IMR-90 (cell line): ENCODE measurements around the gene UPF1. TPM values are rescaled to one million over a fixed set of nuclear protein-coding genes. Genes with fewer than 3 reads are reported as not detected.

Source experiments
- ATAC-seq: fragments of 200-7000 bp; cut with Tn5 transposase; 2 replicates; pipeline ENCODE4 v1.9.1; 2020; ENCODE audit warnings: low read depth, mild to moderate bottlenecking, moderate library complexity
- BruUV-seq: library from RNA; stranded (reverse); fragments of 400-500 nt; replicated peaks from 2 replicates; lab custom pipeline; 2021; lab: Mats Ljungman, UMichigan
- CTCF ChIA-PET: fragments of 300-600 bp; formaldehyde crosslinking; extraction: SDS; loops from one replicate; lab custom pipeline; 2021; ENCODE audit warnings: antibody characterized with exemption; lab: Yijun Ruan, JAX
- POLR2A ChIA-PET: fragments of 300-600 bp; sonication (Branson Sonifier 250); formaldehyde crosslinking; loops from one replicate; lab custom pipeline; 2022; ENCODE audit warnings: antibody characterized with exemption; ENCODE audit not compliant: unreplicated experiment; lab: Charles Lee
- DNase-seq: peaks from one replicate; pipeline ENCODE4 v3.0.0; 2013
- H2AFZ ChIP-seq: replicated peaks from 2 replicates; pipeline ENCODE3; 2013; ENCODE audit warnings: low read length, mild to moderate bottlenecking; ENCODE audit not compliant: poor library complexity
- H2AK5ac ChIP-seq: 2 replicates; pipeline ENCODE4 v1.6.1; 2013; ENCODE audit warnings: low read depth, low read length, inconsistent platforms
- H2AK9ac ChIP-seq: replicated peaks from 2 replicates; pipeline ENCODE3; 2013; ENCODE audit warnings: mild to moderate bottlenecking, low read depth, low read length, moderate library complexity; ENCODE audit not compliant: poor library complexity
- H2BK120ac ChIP-seq: 2 replicates; pipeline ENCODE4 v1.6.1; 2013; ENCODE audit warnings: low read depth, low read length, inconsistent platforms
- H2BK15ac ChIP-seq: 3 replicates; pipeline ENCODE4 v1.6.1; 2013; ENCODE audit warnings: low read depth, low read length, inconsistent platforms
- H2BK20ac ChIP-seq: 2 replicates; pipeline ENCODE4 v1.6.1; 2013; ENCODE audit warnings: low read depth, mild to moderate bottlenecking, inconsistent platforms, low read length, moderate library complexity
- H2BK5ac ChIP-seq: 2 replicates; pipeline ENCODE4 v1.6.1; 2013; ENCODE audit warnings: mild to moderate bottlenecking, low read depth, low read length, inconsistent platforms; ENCODE audit not compliant: poor library complexity, severe bottlenecking
- H3K14ac ChIP-seq: replicated peaks from 2 replicates; pipeline ENCODE4 v1.6.1; 2013; ENCODE audit warnings: low read depth, low read length, inconsistent platforms
- H3K18ac ChIP-seq: 2 replicates; pipeline ENCODE4 v1.6.1; 2013; ENCODE audit warnings: low read depth, low read length, control low read depth
- H3K23ac ChIP-seq: 2 replicates; pipeline ENCODE4 v1.6.1; 2013; ENCODE audit warnings: low read depth, low read length, inconsistent platforms
- H3K27ac ChIP-seq: 2 replicates; pipeline ENCODE4 v1.5.1; 2013; ENCODE audit warnings: mild to moderate bottlenecking, control low read depth, low read length; ENCODE audit not compliant: insufficient read depth
- H3K27me3 ChIP-seq: 2 replicates; pipeline ENCODE4 v1.6.1; 2013; ENCODE audit warnings: low read length; ENCODE audit not compliant: control insufficient read depth, insufficient read depth
- H3K36me3 ChIP-seq: 2 replicates; pipeline ENCODE4 v1.6.1; 2013; ENCODE audit warnings: low read length, mixed read lengths; ENCODE audit not compliant: control insufficient read depth, insufficient read depth
- H3K4ac ChIP-seq: 2 replicates; pipeline ENCODE4 v1.6.1; 2013; ENCODE audit warnings: low read depth, low read length, inconsistent platforms
- H3K4me1 ChIP-seq: 2 replicates; pipeline ENCODE4 v1.6.1; 2013; ENCODE audit warnings: low read length, mixed read lengths; ENCODE audit not compliant: control insufficient read depth, insufficient read depth
- H3K4me2 ChIP-seq: 2 replicates; pipeline ENCODE4 v1.6.1; 2013; ENCODE audit warnings: low read depth, mild to moderate bottlenecking, control low read depth, low read length, moderate library complexity
- H3K4me3 ChIP-seq: 2 replicates; pipeline ENCODE4 v1.5.1; 2013; ENCODE audit warnings: low read depth, mild to moderate bottlenecking, control low read depth, low read length, moderate library complexity; ENCODE audit not compliant: insufficient read depth
- H3K56ac ChIP-seq: 2 replicates; pipeline ENCODE4 v1.6.1; 2013; ENCODE audit warnings: low read length, inconsistent platforms; ENCODE audit not compliant: insufficient read depth; ENCODE audit errors: extremely low read depth
- H3K79me1 ChIP-seq, 2 experiments: 2 replicates each; pipeline ENCODE4 v1.6.1; 2013; ENCODE audit warnings: low read length in 2 of 2, inconsistent platforms in 1 of 2, low read depth in 1 of 2
- H3K9ac ChIP-seq: 2 replicates; pipeline ENCODE4 v1.6.1; 2013; ENCODE audit warnings: low read depth, low read length, control low read depth
- H3K9me1 ChIP-seq: 2 replicates; pipeline ENCODE4 v1.6.1; 2013; ENCODE audit warnings: low read length, inconsistent platforms; ENCODE audit not compliant: insufficient read depth
- H3K9me3 ChIP-seq: 2 replicates; pipeline ENCODE4 v1.6.1; 2013; ENCODE audit warnings: low read length; ENCODE audit not compliant: control insufficient read depth, insufficient read depth
- H4K20me1 ChIP-seq: 2 replicates; pipeline ENCODE4 v1.6.1; 2013; ENCODE audit warnings: low read length, inconsistent platforms; ENCODE audit not compliant: insufficient read depth
- H4K5ac ChIP-seq: 2 replicates; pipeline ENCODE4 v1.6.1; 2013; ENCODE audit warnings: mild to moderate bottlenecking, low read depth, low read length, control low read depth
- H4K8ac ChIP-seq, 2 experiments: 2 replicates each; pipeline ENCODE4 v1.6.1; 2013; ENCODE audit warnings: low read depth in 2 of 2, low read length in 2 of 2, control low read depth in 1 of 2, inconsistent platforms in 1 of 2
- H4K91ac ChIP-seq: 2 replicates; pipeline ENCODE4 v1.6.1; 2013; ENCODE audit warnings: low read depth, low read length, inconsistent platforms; ENCODE audit not compliant: insufficient read depth
- BHLHE40 ChIP-seq: fragments of 150-350 bp; IDR thresholded peaks from 2 replicates; pipeline ENCODE4 v1.6.1; 2016; ENCODE audit warnings: mild to moderate bottlenecking, low read depth, low read length
- CEBPB ChIP-seq: IDR thresholded peaks from 2 replicates; pipeline ENCODE4 v1.6.1; 2012; ENCODE audit warnings: low read depth, low read length, improper control_type of control experiment
- CHD1 ChIP-seq: IDR thresholded peaks from 2 replicates; pipeline ENCODE4 v1.6.1; 2012; ENCODE audit warnings: low read depth, low read length, improper control_type of control experiment
- CTCF ChIP-seq: conservative IDR thresholded peaks from 2 replicates; pipeline ENCODE4 v1.5.1; 2012; ENCODE audit warnings: mild to moderate bottlenecking, low read depth, low read length, improper control_type of control experiment
- ELK1 ChIP-seq: fragments of 150-350 bp; IDR thresholded peaks from 2 replicates; pipeline ENCODE4 v1.6.1; 2016; ENCODE audit warnings: low read depth, mild to moderate bottlenecking, low read length, moderate library complexity, borderline replicate concordance
- FOS ChIP-seq: fragments of 150-350 bp; IDR thresholded peaks from 2 replicates; pipeline ENCODE4 v1.6.1; 2016; ENCODE audit warnings: low read depth, low read length
- MAFK ChIP-seq: IDR thresholded peaks from 2 replicates; pipeline ENCODE4 v1.6.1; 2012; ENCODE audit warnings: low read depth, low read length, improper control_type of control experiment
- MAZ ChIP-seq: IDR thresholded peaks from 2 replicates; pipeline ENCODE4 v1.6.1; 2012; ENCODE audit warnings: low read depth, mild to moderate bottlenecking, low read length, improper control_type of control experiment, moderate library complexity, borderline replicate concordance
- MXI1 ChIP-seq: IDR thresholded peaks from 2 replicates; pipeline ENCODE4 v1.6.1; 2012; ENCODE audit warnings: low read depth, mild to moderate bottlenecking, low read length, moderate library complexity, borderline replicate concordance
- NFE2L2 ChIP-seq: fragments of 150-350 bp; IDR thresholded peaks from 2 replicates; pipeline ENCODE4 v1.6.1; 2016; ENCODE audit warnings: low read depth, mild to moderate bottlenecking, low read length
- POLR2A ChIP-seq: IDR thresholded peaks from 2 replicates; pipeline ENCODE4 v1.6.1; 2012; ENCODE audit warnings: mild to moderate bottlenecking, low read depth, low read length
- RAD21 ChIP-seq: IDR thresholded peaks from 2 replicates; pipeline ENCODE4 v1.6.1; 2012; ENCODE audit warnings: low read length, improper control_type of control experiment
- RCOR1 ChIP-seq: IDR thresholded peaks from 2 replicates; pipeline ENCODE4 v1.6.1; 2012; ENCODE audit warnings: mild to moderate bottlenecking, low read length, improper control_type of control experiment; ENCODE audit not compliant: insufficient replicate concordance
- RFX5 ChIP-seq: IDR thresholded peaks from 2 replicates; pipeline ENCODE4 v1.8.0; 2012; ENCODE audit warnings: low read depth, mild to moderate bottlenecking, low read length, moderate library complexity
- SMC3 ChIP-seq: fragments of 150-350 bp; IDR thresholded peaks from 2 replicates; pipeline ENCODE4 v1.6.1; 2016; ENCODE audit warnings: low read depth, mild to moderate bottlenecking, antibody characterized with exemption, low read length, moderate library complexity
- USF2 ChIP-seq: fragments of 150-350 bp; IDR thresholded peaks from 2 replicates; pipeline ENCODE4 v1.6.1; 2017; ENCODE audit warnings: mild to moderate bottlenecking, antibody characterized with exemption, low read length, low read depth
- WGBS, 2 experiments: methylation state at CpG; one replicate each; pipeline versions ENCODE4 v1.1.5 to v1.1.7; 2013; ENCODE audit warnings: missing lambda C conversion rate in 2 of 2; ENCODE audit not compliant: insufficient read length in 1 of 2; ENCODE audit errors: extremely low coverage in 2 of 2; 5-methylcytosine and 5-hydroxymethylcytosine counted together
- dilution Hi-C: fragments of 300-500 bp; cut with HindIII; formaldehyde crosslinking; loops from one replicate; pipeline ENCODE4 v1.14.3; 2018; ENCODE audit warnings: low sequenced_read_pairs; ENCODE audit not compliant: unreplicated experiment
- in situ Hi-C: fragments of 300-500 bp; cut with MboI; formaldehyde crosslinking; loops from 3 replicates; pipeline ENCODE4 v1.14.3; 2019; ENCODE audit warnings: low sequenced_read_pairs, inconsistent platforms, mixed read lengths
- intact Hi-C: fragments of 100-400 bp; cut with micrococcal nuclease; formaldehyde crosslinking; loops from 2 replicates; pipeline ENCODE4 v1.10.0; 2022
- polyA plus RNA-seq, 3 experiments: library from polyadenylated mRNA; depleted of rRNA; stranded (reverse); fragments of >200 nt; gene quantifications; 2 replicates each; pipeline ENCODE4 v1.2.3, GENCODE V29; 2012; ENCODE audit warnings: low replicate concordance in 1 of 3
- total RNA-seq: library from RNA; depleted of rRNA; stranded (reverse); fragments of >200 nt; gene quantifications from 2 replicates; pipeline ENCODE4 v1.2.3, GENCODE V29; 2012

The UPF1 gene
- total and polyA plus RNA-seq, 2 of the 4 experiments (the other 2 are of a cell fraction): 31.2 to 50.3 TPM

- CTCF ChIA-PET: no interaction called here
- H3K27me3 ChIP-seq: peaks cover 46% of the 10 kb centered on the region
- H2BK120ac ChIP-seq: no peak overlapping the region
- H3K18ac ChIP-seq: no peak overlapping the region
- H3K4me2 ChIP-seq: no peak overlapping the region
- no peak overlapping the region for H3K14ac ChIP-seq
- intact Hi-C loops (no loop called here), dilution Hi-C loops (no loop called here), in situ Hi-C loops (no loop called here)
- H3K9me1 ChIP-seq: no peaks in the 10 kb centered on the region
- no peak overlapping the region for H4K8ac ChIP-seq
- no peak overlapping the region for H4K91ac ChIP-seq
- H2AK5ac ChIP-seq: no peak overlapping the region
- H3K56ac ChIP-seq: no peak overlapping the region
- no peak overlapping the region for H2AK9ac ChIP-seq
- no peak overlapping the region for H3K4ac ChIP-seq
- no peak overlapping the region for H3K23ac ChIP-seq
- H2AFZ ChIP-seq: no peak overlapping the region
- H2BK20ac ChIP-seq: no peak overlapping the region
- no peak overlapping the region for H4K5ac ChIP-seq
- WGBS, 2 experiments: 42% methylated on average over 6 of the region's 10 CpGs; no CpG with 5 or more reads in 1 of the 2 experiments
- POLR2A ChIA-PET: no interaction called here
- H3K4me3 ChIP-seq: no peak overlapping the region
- DNase-seq (no peak), ATAC-seq (no peak)
- no peaks in the 10 kb centered on the region for H3K79me1 ChIP-seq
- no peaks in the 10 kb centered on the region for H3K4me1 ChIP-seq
- no peak overlapping the region for H3K9ac ChIP-seq
- TF ChIP-seq MXI1 (no peak), CEBPB (no peak), RFX5 (no peak), RCOR1 (no peak), POLR2A (no peak), USF2 (no peak), RAD21 (no peak), CTCF (no peak), CHD1 (no peak), ELK1 (no peak), BHLHE40 (no peak), MAZ (no peak), MAFK (no peak), NFE2L2 (no peak), SMC3 (no peak), FOS (no peak)
- H3K36me3 ChIP-seq: no peaks in the 10 kb centered on the region
- H2BK5ac ChIP-seq: no peak overlapping the region
- no peaks in the 10 kb centered on the region for H4K20me1 ChIP-seq
- BruUV-seq: no TSS peak
- no peak overlapping the region for H3K27ac ChIP-seq
- H2BK15ac ChIP-seq: no peak overlapping the region
- H3K9me3 ChIP-seq: peaks cover 9% of the 10 kb centered on the region; the same call in 1 of the 2 replicates
Measured at GRCh38 chr19:18800636-18801035, 31.1 kb upstream of the UPF1 start.
